ENCODE measurements around the gene SLC33A1. TPM values are rescaled to one million over a fixed set of nuclear protein-coding genes. Genes with fewer than 3 reads are reported as not detected.

Gene SLC33A1
- total and polyA plus RNA-seq, 2 of the 13 experiments (the other 11 are each of a cell fraction or from before 2014, with no cell fraction given) = 20.0 to 32.1 TPM

DNA sequence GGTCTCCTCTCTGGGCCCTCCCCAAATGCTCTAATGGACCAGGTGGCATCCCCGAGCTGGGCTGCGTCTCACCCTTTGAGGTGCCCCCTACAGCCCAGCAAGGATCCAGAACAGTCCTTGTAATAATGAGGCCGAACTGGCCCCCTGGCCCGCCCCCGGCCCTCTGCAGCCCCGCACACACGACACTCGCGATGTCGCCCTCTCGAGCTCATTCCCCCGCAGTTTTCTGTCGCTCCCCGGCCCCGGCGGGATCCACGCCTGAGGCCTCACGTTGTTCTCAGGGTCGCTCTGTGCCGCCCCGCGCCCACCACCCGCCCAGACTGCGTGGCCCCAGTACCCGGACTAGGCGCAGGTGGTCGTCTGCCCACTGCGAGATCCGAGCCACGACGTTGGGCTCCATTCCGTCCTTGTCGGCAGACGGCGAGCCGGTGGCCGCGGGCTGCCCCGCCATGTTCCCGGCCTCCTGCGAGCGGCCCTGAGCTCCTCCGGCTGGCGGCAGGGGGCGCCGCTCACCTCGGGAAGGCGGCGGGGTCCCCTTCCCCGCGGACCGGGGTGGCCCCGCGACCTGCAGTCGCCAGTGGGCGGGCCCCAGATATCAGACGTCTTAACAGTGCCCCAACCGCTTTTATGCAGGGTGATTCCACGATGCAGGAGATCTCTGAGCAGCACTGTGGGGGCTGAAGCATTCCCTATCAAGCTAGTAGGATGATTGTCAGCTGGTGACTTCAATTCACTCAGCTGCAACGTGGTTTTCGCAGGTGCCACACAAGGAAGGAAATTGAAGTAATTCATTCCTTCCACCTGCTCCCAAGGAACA is 48.2 kb downstream of the SLC33A1 start, which contains the start of gene C3orf33 (continued):
- TF ChIP-seq ZZZ3 (CRISPR knock-in tag; IDR thresholded peaks at IDR 0.05; ENCODE audit: borderline replicate concordance) (0 out of 2 replicates have a peak, but pooled peaks have one; percentile 3), NAIF1 (CRISPR knock-in tag; IDR thresholded peaks at IDR 0.05; ENCODE audit: borderline replicate concordance) (no peak), ZMAT3 (CRISPR knock-in tag; conservative IDR thresholded peaks at IDR 0.05) (no peak), ATF7-NPFF (CRISPR knock-in tag; IDR thresholded peaks at IDR 0.05; ENCODE audit: low read depth) (peak; percentile 88), ZNF841 (CRISPR knock-in tag; IDR thresholded peaks at IDR 0.05; ENCODE audit: borderline replicate concordance) (no peak), PHF5A (CRISPR knock-in tag; IDR thresholded peaks at IDR 0.05; ENCODE audit: low read depth, unreplicated experiment) (no peak), MBD4 (IDR thresholded peaks at IDR 0.05; ENCODE audit: borderline replicate concordance, low read length) (no peak), ZNF570 (CRISPR knock-in tag; IDR thresholded peaks at IDR 0.05; ENCODE audit: borderline replicate concordance) (no peak), ELF3 (CRISPR knock-in tag; IDR thresholded peaks at IDR 0.05) (peak; percentile 30; the same call in 1 of the 2 replicates), ZNF337 (CRISPR knock-in tag; IDR thresholded peaks at IDR 0.05; ENCODE audit: borderline replicate concordance, low read depth) (0 out of 2 replicates have a peak, but pooled peaks have one; percentile 51), ZNF24 (IDR thresholded peaks at IDR 0.05) (peak; percentile 60; the same call in 1 of the 2 replicates), PAX8 (CRISPR knock-in tag; IDR thresholded peaks at IDR 0.05; ENCODE audit: borderline replicate concordance) (no peak), STAG1 (CRISPR knock-in tag; IDR thresholded peaks at IDR 0.05) (peak; percentile 69), MIER3 (CRISPR knock-in tag; IDR thresholded peaks at IDR 0.05; ENCODE audit: borderline replicate concordance) (no peak), SP1 (IDR thresholded peaks at IDR 0.05) (no peak), SP1 (CRISPR knock-in tag; IDR thresholded peaks at IDR 0.05) (no peak), KMT2A (CRISPR knock-in tag; IDR thresholded peaks at IDR 0.05) (peak; percentile 59; the same call in 1 of the 2 replicates), IKZF4 (CRISPR knock-in tag; IDR thresholded peaks at IDR 0.05; ENCODE audit: borderline replicate concordance, low read depth, not compliant biosample characterization) (no peak), EZH2 (conservative IDR thresholded peaks at IDR 0.05; ENCODE audit: low read depth, low read length) (no peak)
- TF ChIP-seq, protein P1, sequence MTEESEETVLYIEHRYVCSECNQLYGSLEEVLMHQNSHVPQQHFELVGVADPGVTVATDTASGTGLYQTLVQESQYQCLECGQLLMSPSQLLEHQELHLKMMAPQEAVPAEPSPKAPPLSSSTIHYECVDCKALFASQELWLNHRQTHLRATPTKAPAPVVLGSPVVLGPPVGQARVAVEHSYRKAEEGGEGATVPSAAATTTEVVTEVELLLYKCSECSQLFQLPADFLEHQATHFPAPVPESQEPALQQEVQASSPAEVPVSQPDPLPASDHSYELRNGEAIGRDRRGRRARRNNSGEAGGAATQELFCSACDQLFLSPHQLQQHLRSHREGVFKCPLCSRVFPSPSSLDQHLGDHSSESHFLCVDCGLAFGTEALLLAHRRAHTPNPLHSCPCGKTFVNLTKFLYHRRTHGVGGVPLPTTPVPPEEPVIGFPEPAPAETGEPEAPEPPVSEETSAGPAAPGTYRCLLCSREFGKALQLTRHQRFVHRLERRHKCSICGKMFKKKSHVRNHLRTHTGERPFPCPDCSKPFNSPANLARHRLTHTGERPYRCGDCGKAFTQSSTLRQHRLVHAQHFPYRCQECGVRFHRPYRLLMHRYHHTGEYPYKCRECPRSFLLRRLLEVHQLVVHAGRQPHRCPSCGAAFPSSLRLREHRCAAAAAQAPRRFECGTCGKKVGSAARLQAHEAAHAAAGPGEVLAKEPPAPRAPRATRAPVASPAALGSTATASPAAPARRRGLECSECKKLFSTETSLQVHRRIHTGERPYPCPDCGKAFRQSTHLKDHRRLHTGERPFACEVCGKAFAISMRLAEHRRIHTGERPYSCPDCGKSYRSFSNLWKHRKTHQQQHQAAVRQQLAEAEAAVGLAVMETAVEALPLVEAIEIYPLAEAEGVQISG (CRISPR knock-in tag; IDR thresholded peaks at IDR 0.05) = peak; percentile 66
- TF ChIP-seq, protein P2, sequence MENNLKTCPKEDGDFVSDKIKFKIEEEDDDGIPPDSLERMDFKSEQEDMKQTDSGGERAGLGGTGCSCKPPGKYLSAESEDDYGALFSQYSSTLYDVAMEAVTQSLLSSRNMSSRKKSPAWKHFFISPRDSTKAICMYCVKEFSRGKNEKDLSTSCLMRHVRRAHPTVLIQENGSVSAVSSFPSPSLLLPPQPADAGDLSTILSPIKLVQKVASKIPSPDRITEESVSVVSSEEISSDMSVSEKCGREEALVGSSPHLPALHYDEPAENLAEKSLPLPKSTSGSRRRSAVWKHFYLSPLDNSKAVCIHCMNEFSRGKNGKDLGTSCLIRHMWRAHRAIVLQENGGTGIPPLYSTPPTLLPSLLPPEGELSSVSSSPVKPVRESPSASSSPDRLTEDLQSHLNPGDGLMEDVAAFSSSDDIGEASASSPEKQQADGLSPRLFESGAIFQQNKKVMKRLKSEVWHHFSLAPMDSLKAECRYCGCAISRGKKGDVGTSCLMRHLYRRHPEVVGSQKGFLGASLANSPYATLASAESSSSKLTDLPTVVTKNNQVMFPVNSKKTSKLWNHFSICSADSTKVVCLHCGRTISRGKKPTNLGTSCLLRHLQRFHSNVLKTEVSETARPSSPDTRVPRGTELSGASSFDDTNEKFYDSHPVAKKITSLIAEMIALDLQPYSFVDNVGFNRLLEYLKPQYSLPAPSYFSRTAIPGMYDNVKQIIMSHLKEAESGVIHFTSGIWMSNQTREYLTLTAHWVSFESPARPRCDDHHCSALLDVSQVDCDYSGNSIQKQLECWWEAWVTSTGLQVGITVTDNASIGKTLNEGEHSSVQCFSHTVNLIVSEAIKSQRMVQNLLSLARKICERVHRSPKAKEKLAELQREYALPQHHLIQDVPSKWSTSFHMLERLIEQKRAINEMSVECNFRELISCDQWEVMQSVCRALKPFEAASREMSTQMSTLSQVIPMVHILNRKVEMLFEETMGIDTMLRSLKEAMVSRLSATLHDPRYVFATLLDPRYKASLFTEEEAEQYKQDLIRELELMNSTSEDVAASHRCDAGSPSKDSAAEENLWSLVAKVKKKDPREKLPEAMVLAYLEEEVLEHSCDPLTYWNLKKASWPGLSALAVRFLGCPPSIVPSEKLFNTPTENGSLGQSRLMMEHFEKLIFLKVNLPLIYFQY (CRISPR knock-in tag; IDR thresholded peaks at IDR 0.05; ENCODE audit: borderline replicate concordance) = no peak
- TF ChIP-seq, protein P3, sequence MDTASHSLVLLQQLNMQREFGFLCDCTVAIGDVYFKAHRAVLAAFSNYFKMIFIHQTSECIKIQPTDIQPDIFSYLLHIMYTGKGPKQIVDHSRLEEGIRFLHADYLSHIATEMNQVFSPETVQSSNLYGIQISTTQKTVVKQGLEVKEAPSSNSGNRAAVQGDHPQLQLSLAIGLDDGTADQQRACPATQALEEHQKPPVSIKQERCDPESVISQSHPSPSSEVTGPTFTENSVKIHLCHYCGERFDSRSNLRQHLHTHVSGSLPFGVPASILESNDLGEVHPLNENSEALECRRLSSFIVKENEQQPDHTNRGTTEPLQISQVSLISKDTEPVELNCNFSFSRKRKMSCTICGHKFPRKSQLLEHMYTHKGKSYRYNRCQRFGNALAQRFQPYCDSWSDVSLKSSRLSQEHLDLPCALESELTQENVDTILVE (CRISPR knock-in tag; IDR thresholded peaks at IDR 0.05) = peak; percentile 43; the same call in 1 of the 2 replicates
